Measurements from ENCODE around the gene MORN5. TPM values are rescaled to one million over a fixed set of nuclear protein-coding genes. Genes with fewer than 3 reads are reported as not detected.

The MORN5 gene
- total and polyA plus RNA-seq, 9 of the 15 experiments (the other 6 are each of a cell fraction or from before 2014, with no cell fraction given): not detected

- ATAC-seq (no peak), DNase-seq (ENCODE audit: extremely low read depth in 1 of 4, low spot score in 3 of 4) (no peak), FAIRE-seq (no peak)
- H3K79me2 ChIP-seq (ENCODE audit: control insufficient read depth, insufficient read depth, low read length): peaks cover 3% of the 10 kb centered on the region
- H3K27me3 ChIP-seq (ENCODE audit: control insufficient read depth in 2 of 2, insufficient read depth in 2 of 2, low read length in 2 of 2): no peaks in the 10 kb centered on the region
- peaks cover 2% of the 10 kb centered on the region; the same call in 1 of the 2 replicates for H3K9me3 ChIP-seq (replicated peaks; ENCODE audit: control insufficient read depth, insufficient read depth, low read depth, low read length)
- intact Hi-C loops (cut with micrococcal nuclease): no loop called here
- BruUV-seq (replicated peaks): no TSS peak
- no peak overlapping the region for H3K27ac ChIP-seq (ENCODE audit: extremely low read depth, low read depth, low read length)
- no peak overlapping the region for H3K4me2 ChIP-seq (ENCODE audit: insufficient read depth, low read length)
- no peaks in the 10 kb centered on the region for H3K9me1 ChIP-seq (ENCODE audit: control insufficient read depth, insufficient read depth, low read length)
- POLR2A ChIA-PET: no interaction called here
- no peak overlapping the region for H3K4me3 ChIP-seq
- no peaks in the 10 kb centered on the region for H3K36me3 ChIP-seq (ENCODE audit: control insufficient read depth, insufficient read depth, low read length)
- WGBS (ENCODE audit: insufficient coverage, low coverage, missing lambda C conversion rate): 54% methylated on average over 9 of the region's 11 CpGs
- no peaks in the 10 kb centered on the region for H4K20me1 ChIP-seq (replicated peaks; ENCODE audit: control insufficient read depth, insufficient read depth, low read length)
- CTCF ChIA-PET (ENCODE audit: low intra/inter-chr PET ratio): no interaction called here
- in situ Hi-C loops (cut with MboI): no loop called here
- H3K9ac ChIP-seq (ENCODE audit: insufficient read depth in 1 of 2, low read depth in 2 of 2, low read length in 2 of 2): no peak overlapping the region
- H2AFZ ChIP-seq (ENCODE audit: low read depth, low read length): no peak overlapping the region; the same call in 1 of the 2 replicates
- H3K4me1 ChIP-seq (replicated peaks in 1 of 2; ENCODE audit: control insufficient read depth in 2 of 2, insufficient read depth in 2 of 2, low read length in 2 of 2): peaks cover 25 to 39% of the 10 kb centered on the region in 2 experiments
- no peak for TF ChIP-seq ZFP1 (CRISPR knock-in tag; IDR thresholded peaks at IDR 0.05)
- TF ChIP-seq ZBTB34 (CRISPR knock-in tag; IDR thresholded peaks at IDR 0.05): no peak
- no peak for TF ChIP-seq ZSCAN29 (IDR thresholded peaks at IDR 0.05)
- no peak for TF ChIP-seq MEF2D (tag; conservative IDR thresholded peaks at IDR 0.05; ENCODE audit: low read depth)
- TF ChIP-seq BRF1 (IDR thresholded peaks at IDR 0.05; ENCODE audit: borderline replicate concordance, extremely low read depth, insufficient read length): no peak
- TF ChIP-seq ZNF184 (CRISPR knock-in tag; IDR thresholded peaks at IDR 0.05): no peak
- peak; percentile 50 for TF ChIP-seq ATF3 (IDR thresholded peaks at IDR 0.05)
- TF ChIP-seq ATF3 (CRISPR knock-in tag; conservative IDR thresholded peaks at IDR 0.05): no peak
- no peak for TF ChIP-seq DEAF1 (CRISPR knock-in tag; IDR thresholded peaks at IDR 0.05)
- no peak for TF ChIP-seq ZNF121 (CRISPR knock-in tag; conservative IDR thresholded peaks at IDR 0.05)
- TF ChIP-seq SETDB1 (IDR thresholded peaks at IDR 0.05; ENCODE audit: low read length): no peak
- 0 out of 2 replicates have a peak, but pooled peaks have one; percentile 14 for TF ChIP-seq JUND (IDR thresholded peaks at IDR 0.05; ENCODE audit: borderline replicate concordance, low read depth, low read length)
- TF ChIP-seq JUND (tag; IDR thresholded peaks at IDR 0.05; ENCODE audit: borderline replicate concordance, low read depth, low read length): no peak
- TF ChIP-seq BHLHE40 (IDR thresholded peaks at IDR 0.05; ENCODE audit: low read length): no peak
- TF ChIP-seq FOSL1 (tag; conservative IDR thresholded peaks at IDR 0.05): peak; percentile 69
- no peak for TF ChIP-seq DDX20 (tag; IDR thresholded peaks at IDR 0.05; ENCODE audit: low read depth)
- no peak for TF ChIP-seq RNF219 (CRISPR knock-in tag; IDR thresholded peaks at IDR 0.05)
These were observed 58.6 kb downstream of the MORN5 start for GRCh38 chr9:122218071-122218934.

All from K562 (cell line).